Measurements from ENCODE around the gene IQCE.

IQCE gene

DNA sequence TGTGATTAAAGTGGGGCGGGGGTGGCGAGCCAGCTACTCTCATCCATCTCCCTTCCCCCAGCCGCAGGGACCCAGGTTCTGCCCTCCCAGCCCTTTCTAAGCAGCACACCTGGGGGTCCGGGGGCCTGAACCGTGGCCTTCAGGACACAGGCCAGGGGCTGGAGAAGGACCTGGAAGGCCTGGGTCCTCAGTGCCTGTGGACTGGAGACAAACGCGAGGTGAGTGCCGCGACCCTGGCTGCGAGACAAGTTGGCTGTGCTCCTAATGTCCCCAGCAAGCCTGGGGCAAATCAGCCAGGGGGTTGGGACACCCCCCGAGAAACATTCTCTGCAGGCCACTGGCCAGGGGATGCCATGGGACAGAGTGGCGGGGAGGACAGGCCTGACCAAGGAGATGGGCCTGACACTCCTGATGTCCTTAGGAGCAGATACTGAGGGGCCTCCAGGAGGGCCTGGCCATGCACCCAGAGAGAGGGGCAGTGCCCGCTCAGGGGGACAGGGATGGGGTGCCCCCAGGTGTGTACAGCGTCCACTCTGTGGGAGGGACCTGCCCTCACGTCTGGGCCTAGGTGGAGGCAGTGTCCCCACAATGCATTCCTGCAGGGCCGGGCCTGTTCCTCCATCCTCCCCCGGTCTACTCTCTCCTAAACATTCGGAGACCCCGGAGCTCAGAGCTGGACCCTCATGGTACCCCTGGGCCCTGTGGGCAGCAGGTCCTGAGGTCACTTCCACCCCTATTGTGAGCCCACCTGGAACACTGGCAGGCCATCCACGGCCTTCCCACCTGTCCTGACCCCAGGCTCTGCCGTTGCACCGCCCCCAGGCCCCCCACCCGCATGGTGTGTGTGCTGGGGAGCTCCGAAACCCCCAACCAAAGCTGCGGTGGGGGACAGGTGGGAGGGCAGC, 16.5 kb upstream of the IQCE start:
- H3K36me3 ChIP-seq (ENCODE audit: control insufficient read depth in 5 of 5, insufficient read depth in 5 of 5, low read length in 5 of 5) = peaks cover 0 to 91% (median 78%) of the 10 kb centered on the region in 5 donors
- H3K4me1 ChIP-seq (ENCODE audit: control insufficient read depth in 5 of 5, insufficient read depth in 5 of 5, low read length in 5 of 5) = peaks cover 0 to 4% (median 0%) of the 10 kb centered on the region in 5 donors
- H3K9ac ChIP-seq (ENCODE audit: low read length in 5 of 5) = no peak overlapping the region
- H3K9me3 ChIP-seq (ENCODE audit: control insufficient read depth in 5 of 5, low read length in 5 of 5) = no peaks in the 10 kb centered on the region
- H3K27me3 ChIP-seq (ENCODE audit: control insufficient read depth in 5 of 5, insufficient read depth in 4 of 5, low read length in 5 of 5) = no peaks in the 10 kb centered on the region
- H3K27ac ChIP-seq (ENCODE audit: low read depth, low read length) = no peak overlapping the region
- no peak overlapping the region for H3K4me3 ChIP-seq (ENCODE audit: low read depth in 1 of 5, low read length in 5 of 5)

DNA sequence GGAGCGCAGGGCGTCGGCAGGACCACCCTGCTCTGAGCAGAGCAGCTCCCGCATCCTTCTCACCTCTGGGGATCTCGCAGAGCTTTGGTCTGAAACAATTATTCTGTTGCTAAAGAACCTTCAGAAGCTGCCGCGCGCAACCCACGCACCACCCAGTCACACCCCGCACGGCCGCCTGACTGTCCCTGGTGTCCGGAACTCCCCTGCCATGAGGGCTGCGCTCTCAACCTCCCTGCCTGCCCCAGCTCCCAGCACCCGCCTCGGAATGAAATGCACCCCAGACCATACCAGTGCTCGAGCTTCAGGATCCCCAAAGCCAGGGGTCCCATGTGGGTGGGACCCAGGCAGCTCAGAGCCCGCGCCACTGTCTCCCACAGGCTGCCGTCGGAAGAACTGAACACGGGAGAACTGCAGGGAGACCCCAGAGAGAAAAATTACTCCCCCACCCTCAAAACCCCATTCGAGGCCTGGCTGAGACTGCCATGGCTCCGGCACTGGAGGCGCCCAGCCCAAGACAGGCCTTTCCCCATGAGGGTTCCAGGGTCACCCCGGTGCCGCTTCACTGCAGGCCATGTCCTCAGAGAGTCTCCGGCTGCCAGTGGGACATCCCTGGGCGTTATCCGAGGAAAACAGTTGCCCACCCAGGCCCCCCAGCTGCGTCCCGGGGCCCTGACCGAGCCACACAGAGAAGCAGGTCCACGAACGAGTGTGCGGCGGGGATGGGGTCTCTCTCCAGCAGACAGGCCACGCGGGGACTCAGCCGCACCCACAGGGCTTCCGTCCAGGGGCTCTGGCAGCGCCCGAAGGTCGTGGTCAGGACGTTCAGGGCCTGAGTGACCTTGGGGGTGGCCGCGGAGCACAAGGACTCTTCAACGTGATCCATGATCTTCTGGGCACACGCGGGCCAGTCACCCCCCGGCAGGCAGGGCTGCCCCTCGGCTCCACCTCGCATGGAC, 15.6 kb upstream of the IQCE start:
- Histone ChIP-seq H3K4me3 (ENCODE audit: low read depth in 1 of 5, low read length in 5 of 5) (no peak overlapping the region), H3K4me1 (ENCODE audit: control insufficient read depth in 5 of 5, insufficient read depth in 5 of 5, low read length in 5 of 5) (peaks cover 0 to 4% (median 0%) of the 10 kb centered on the region in 5 donors), H3K27me3 (ENCODE audit: control insufficient read depth in 5 of 5, insufficient read depth in 4 of 5, low read length in 5 of 5) (no peaks in the 10 kb centered on the region), H3K36me3 (ENCODE audit: control insufficient read depth in 5 of 5, insufficient read depth in 5 of 5, low read length in 5 of 5) (peaks cover 0 to 92% (median 78%) of the 10 kb centered on the region in 5 donors), H3K27ac (ENCODE audit: low read depth, low read length) (no peak overlapping the region), H3K9me3 (ENCODE audit: control insufficient read depth in 5 of 5, low read length in 5 of 5) (no peaks in the 10 kb centered on the region), H3K9ac (ENCODE audit: low read length in 5 of 5) (no peak overlapping the region)

DNA sequence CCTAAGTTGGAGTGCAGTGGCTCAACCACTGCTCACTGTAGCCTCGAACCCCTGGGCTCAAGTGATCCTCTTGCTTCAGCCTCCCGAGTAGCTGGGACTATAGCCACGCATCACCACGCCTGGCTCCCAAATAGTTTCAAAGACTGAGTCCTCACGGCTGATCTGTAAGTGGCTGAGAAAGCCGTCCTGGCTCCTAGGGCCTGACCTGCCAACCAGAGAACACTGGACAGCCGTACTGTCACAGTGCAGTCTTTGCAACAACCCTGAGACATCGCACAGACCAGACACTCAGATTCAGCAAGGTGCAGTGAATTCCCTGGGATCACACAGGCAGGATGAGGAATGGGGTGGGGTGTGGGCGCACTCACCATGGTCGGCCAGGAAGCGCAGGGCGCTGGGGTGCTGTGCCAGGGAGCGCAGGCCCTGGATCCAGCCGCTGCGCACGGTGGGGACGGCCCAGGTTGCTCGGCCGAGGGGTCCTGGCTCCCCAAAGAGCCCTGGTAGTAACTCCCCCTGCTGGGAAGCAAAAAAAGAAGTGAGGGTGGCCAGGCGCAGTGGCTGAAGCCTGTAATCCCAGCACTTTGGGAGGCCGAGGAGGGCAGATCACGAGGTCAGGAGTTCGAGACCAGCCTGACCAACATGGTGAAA, 14.1 kb upstream of the IQCE start:
- Histone ChIP-seq H3K9ac (ENCODE audit: low read length in 5 of 5) (no peak overlapping the region), H3K9me3 (ENCODE audit: control insufficient read depth in 5 of 5, low read length in 5 of 5) (no peaks in the 10 kb centered on the region), H3K36me3 (ENCODE audit: control insufficient read depth in 5 of 5, insufficient read depth in 5 of 5, low read length in 5 of 5) (peaks cover 2 to 87% (median 67%) of the 10 kb centered on the region in 5 donors), H3K27ac (ENCODE audit: low read depth, low read length) (no peak overlapping the region), H3K4me3 (ENCODE audit: low read depth in 1 of 5, low read length in 5 of 5) (no peak overlapping the region), H3K4me1 (ENCODE audit: control insufficient read depth in 5 of 5, insufficient read depth in 5 of 5, low read length in 5 of 5) (peaks cover 0 to 4% (median 0%) of the 10 kb centered on the region in 5 donors), H3K27me3 (ENCODE audit: control insufficient read depth in 5 of 5, insufficient read depth in 4 of 5, low read length in 5 of 5) (no peaks in the 10 kb centered on the region)

DNA sequence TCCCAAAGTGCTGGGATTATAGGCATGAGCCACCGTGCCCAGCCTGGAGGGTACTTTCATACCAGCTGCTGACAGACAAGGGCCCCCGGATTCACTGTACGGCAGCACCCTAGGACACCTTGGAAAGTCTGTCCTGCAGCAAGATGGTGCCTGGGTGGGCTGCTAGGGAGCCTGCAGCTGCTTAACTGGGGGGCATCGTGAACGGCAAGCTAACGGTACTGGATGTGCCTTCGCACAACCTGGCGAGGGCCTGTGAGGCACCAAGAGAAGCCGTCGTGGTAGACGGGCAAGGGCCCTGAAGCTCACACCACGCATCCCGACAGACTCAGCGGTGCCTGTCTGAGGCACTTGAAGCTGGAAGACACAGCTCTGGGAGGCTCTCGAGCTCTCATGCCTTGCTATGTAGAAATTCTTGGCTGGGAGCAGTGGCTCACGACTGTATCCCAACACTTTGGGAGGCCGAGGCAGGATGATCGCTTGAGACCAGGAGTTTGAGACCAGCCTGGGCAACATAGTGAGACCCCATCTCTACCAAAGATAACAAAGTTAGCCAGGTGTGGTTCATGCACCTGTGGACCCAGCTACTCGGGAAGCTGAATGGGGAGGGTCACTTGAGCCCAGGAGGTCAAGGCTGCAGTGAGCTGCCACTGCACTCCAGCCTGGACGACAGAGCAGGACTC, 12.9 kb upstream of the IQCE start:
- H3K4me1 ChIP-seq (ENCODE audit: control insufficient read depth in 5 of 5, insufficient read depth in 5 of 5, low read length in 5 of 5) = peaks cover 0 to 5% (median 0%) of the 10 kb centered on the region in 5 donors
- H3K9me3 ChIP-seq (ENCODE audit: control insufficient read depth in 5 of 5, low read length in 5 of 5) = no peaks in the 10 kb centered on the region
- H3K27ac ChIP-seq (ENCODE audit: low read depth, low read length) = no peak overlapping the region
- H3K9ac ChIP-seq (ENCODE audit: low read length in 5 of 5) = no peak overlapping the region
- H3K27me3 ChIP-seq (ENCODE audit: control insufficient read depth in 5 of 5, insufficient read depth in 4 of 5, low read length in 5 of 5) = no peaks in the 10 kb centered on the region
- no peak overlapping the region for H3K4me3 ChIP-seq (ENCODE audit: low read depth in 1 of 5, low read length in 5 of 5)
- peaks cover 4 to 80% (median 59%) of the 10 kb centered on the region in 5 donors for H3K36me3 ChIP-seq (ENCODE audit: control insufficient read depth in 5 of 5, insufficient read depth in 5 of 5, low read length in 5 of 5)

DNA sequence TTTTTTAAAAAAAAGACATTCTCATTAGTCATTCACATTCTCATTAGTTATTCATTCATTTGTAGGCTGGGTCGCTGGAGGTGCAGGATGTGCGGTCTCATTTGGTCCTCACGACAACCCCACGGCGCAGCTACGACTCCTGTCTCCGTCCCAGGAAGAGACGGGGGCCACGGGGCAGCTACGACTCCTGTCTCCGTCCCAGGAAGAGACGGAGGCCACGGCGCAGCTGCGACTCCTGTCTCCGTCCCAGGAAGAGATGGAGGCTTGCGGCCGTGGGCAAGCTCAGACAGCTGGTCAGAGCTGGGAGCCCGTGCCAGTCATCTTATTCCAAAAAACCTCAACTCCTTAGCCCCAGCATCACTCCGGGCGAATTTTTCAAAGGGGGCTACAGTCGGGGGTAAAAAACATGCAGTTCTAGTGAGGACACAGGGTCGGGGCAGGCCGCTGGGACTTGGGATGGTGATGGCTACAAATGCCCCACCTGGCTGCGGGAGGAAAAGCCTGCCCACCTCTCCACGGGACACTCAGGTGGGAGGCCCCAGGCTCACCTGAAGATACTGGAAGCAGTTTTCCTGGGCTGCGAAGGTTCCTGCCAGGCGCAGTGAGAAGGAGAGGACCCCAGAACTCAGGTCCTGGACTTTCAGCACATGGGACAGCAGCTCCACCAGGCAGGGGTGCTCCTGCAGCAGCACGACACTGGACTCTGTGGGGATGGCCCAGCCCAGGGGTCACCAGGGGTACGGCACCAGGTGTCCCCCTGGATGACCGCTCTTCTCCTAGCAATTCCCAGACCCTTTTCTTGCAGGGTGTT, 11.8 kb upstream of the IQCE start:
- Histone ChIP-seq H3K36me3 (ENCODE audit: control insufficient read depth in 5 of 5, insufficient read depth in 5 of 5, low read length in 5 of 5) (peaks cover 4 to 70% (median 49%) of the 10 kb centered on the region in 5 donors), H3K4me1 (ENCODE audit: control insufficient read depth in 5 of 5, insufficient read depth in 5 of 5, low read length in 5 of 5) (peaks cover 0 to 5% (median 0%) of the 10 kb centered on the region in 5 donors), H3K4me3 (ENCODE audit: low read depth in 1 of 5, low read length in 5 of 5) (no peak overlapping the region), H3K27ac (ENCODE audit: low read depth, low read length) (no peak overlapping the region), H3K27me3 (ENCODE audit: control insufficient read depth in 5 of 5, insufficient read depth in 4 of 5, low read length in 5 of 5) (no peaks in the 10 kb centered on the region), H3K9me3 (ENCODE audit: control insufficient read depth in 5 of 5, low read length in 5 of 5) (no peaks in the 10 kb centered on the region), H3K9ac (ENCODE audit: low read length in 5 of 5) (no peak overlapping the region)

DNA sequence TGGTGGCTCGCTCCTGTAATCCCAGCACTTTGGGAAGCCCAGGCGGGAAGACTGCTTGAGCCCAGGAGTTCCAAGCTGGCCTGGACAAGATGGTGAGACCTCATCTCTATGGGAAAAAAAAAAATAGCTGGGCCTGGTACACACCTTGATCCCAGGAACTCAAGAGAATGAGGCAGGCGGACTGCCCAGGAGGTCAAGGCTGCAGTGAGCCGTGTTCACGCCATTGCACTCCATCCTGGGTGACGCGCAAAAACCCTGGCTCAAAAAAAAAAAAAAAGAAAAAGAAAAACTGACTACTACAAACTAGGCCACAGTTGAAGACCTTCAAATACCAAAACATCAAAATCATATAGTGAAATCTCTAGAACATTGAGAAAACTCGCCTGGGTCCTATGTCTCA, 7.4 kb upstream of the IQCE start:
- no peaks in the 10 kb centered on the region for H3K9me3 ChIP-seq (ENCODE audit: control insufficient read depth in 5 of 5, low read length in 5 of 5)
- H3K4me3 ChIP-seq (ENCODE audit: low read depth in 1 of 5, low read length in 5 of 5) = no peak overlapping the region
- H3K27me3 ChIP-seq (ENCODE audit: control insufficient read depth in 5 of 5, insufficient read depth in 4 of 5, low read length in 5 of 5) = no peaks in the 10 kb centered on the region
- H3K27ac ChIP-seq (ENCODE audit: low read depth, low read length) = no peak overlapping the region
- H3K4me1 ChIP-seq (ENCODE audit: control insufficient read depth in 5 of 5, insufficient read depth in 5 of 5, low read length in 5 of 5) = peaks cover 0 to 26% (median 17%) of the 10 kb centered on the region in 5 donors
- H3K36me3 ChIP-seq (ENCODE audit: control insufficient read depth in 5 of 5, insufficient read depth in 5 of 5, low read length in 5 of 5) = peaks cover 4 to 29% (median 17%) of the 10 kb centered on the region in 5 donors
- no peak overlapping the region for H3K9ac ChIP-seq (ENCODE audit: low read length in 5 of 5)

DNA sequence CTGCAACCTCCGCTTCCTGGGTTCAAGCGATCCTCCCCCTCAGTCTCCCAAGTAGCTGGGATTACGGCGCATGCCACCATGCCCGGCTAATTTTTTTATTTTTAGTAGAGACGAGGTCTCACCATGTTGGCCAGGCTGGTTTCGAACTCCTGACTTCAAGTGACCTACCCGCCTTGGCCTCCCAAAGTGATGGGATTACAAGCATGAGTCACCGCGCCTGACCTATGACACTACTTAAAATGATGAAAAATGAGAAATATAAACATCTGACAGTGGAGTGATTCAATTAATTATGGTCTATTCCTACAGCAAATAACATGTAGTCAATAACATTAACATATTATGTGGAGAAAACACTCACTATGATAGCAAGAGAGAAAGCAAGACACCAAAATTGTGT, 5.7 kb upstream of the IQCE start:
- Histone ChIP-seq H3K4me1 (ENCODE audit: control insufficient read depth in 5 of 5, insufficient read depth in 5 of 5, low read length in 5 of 5) (peaks cover 0 to 27% (median 20%) of the 10 kb centered on the region in 5 donors), H3K36me3 (ENCODE audit: control insufficient read depth in 5 of 5, insufficient read depth in 5 of 5, low read length in 5 of 5) (peaks cover 4 to 15% (median 5%) of the 10 kb centered on the region in 5 donors)

DNA sequence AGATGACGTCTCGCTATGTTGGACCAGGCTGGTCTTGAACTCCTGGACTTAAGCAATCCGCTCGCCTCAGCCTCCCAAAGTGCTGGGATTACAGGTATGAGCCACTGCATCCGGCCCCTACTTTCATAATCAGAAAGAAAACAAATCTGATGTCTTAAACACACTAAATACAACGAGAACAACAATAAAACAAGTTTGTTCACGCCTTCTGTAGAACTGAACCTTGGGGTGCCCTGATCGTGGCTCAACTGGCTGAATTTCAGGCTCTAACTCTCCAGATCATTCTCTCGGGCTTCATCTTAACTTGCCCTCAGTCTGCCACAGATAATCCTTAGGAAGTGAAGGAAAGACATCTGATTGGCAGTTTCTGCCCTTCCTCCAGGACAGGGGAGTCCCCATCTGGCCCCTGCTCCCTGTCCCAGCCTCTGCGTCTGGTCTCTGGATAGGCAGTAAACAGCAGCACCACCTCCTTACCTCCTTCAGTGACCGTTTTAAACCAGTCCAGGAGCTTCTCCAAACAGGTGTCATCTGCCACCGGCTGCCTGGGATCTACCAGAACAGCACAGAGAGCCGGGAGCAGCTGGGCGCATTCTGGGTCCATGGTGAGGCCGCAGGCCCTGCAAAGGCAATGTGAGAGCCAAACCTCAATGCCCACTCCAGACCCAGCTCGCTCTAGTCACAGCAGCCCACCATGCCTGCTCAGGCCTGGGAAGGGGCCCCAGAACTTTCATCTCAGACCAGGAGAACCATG, 4.8 kb upstream of the IQCE start:
- Histone ChIP-seq H3K4me3 (ENCODE audit: low read depth in 1 of 5, low read length in 5 of 5) (peak overlapping the region; percentile 74 to 88 (median 81)), H3K4me1 (ENCODE audit: control insufficient read depth in 5 of 5, insufficient read depth in 5 of 5, low read length in 5 of 5) (peaks cover 3 to 33% (median 26%) of the 10 kb centered on the region in 5 donors), H3K9me3 (ENCODE audit: control insufficient read depth in 5 of 5, low read length in 5 of 5) (no peaks in the 10 kb centered on the region), H3K9ac (ENCODE audit: low read length in 5 of 5) (peak overlapping the region; percentile 28 to 85 (median 78)), H3K27me3 (ENCODE audit: control insufficient read depth in 5 of 5, insufficient read depth in 4 of 5, low read length in 5 of 5) (no peaks in the 10 kb centered on the region), H3K27ac (ENCODE audit: low read depth, low read length) (peak overlapping the region; percentile 10), H3K36me3 (ENCODE audit: control insufficient read depth in 5 of 5, insufficient read depth in 5 of 5, low read length in 5 of 5) (peaks cover 3 to 8% (median 4%) of the 10 kb centered on the region in 5 donors)

More for the DNA sequence above, 5.7 kb upstream of the IQCE start:
- Histone ChIP-seq H3K9me3 (ENCODE audit: control insufficient read depth in 5 of 5, low read length in 5 of 5) (no peaks in the 10 kb centered on the region), H3K4me3 (ENCODE audit: low read depth in 1 of 5, low read length in 5 of 5) (no peak overlapping the region), H3K27ac (ENCODE audit: low read depth, low read length) (no peak overlapping the region), H3K9ac (ENCODE audit: low read length in 5 of 5) (no peak overlapping the region), H3K27me3 (ENCODE audit: control insufficient read depth in 5 of 5, insufficient read depth in 4 of 5, low read length in 5 of 5) (no peaks in the 10 kb centered on the region)
